WERI-Rb-1 (cell line): ENCODE measurements around the gene NDUFA6.
"Not testable (repeated sequence)": the region's sequence is repeated elsewhere in the genome, so short reads cannot be mapped to it uniquely, and the experiment has no call there.

Experiments used
- DNase-seq: peaks from one replicate; pipeline ENCODE4 v3.0.0-alpha.2; 2020
- H3K27ac ChIP-seq: fragments of 250-450 bp; sonication (Bioruptor Pico); 2 replicates; pipeline ENCODE4 v1.5.1; 2020; ENCODE audit warnings: mild to moderate bottlenecking, moderate library complexity
- H3K27me3 ChIP-seq: fragments of 250-450 bp; sonication (Bioruptor Pico); 2 replicates; pipeline ENCODE4 v1.5.1; 2021; ENCODE audit warnings: mild to moderate bottlenecking, low read depth, moderate library complexity; ENCODE audit not compliant: insufficient read depth, severe bottlenecking
- H3K36me3 ChIP-seq: fragments of 250-450 bp; sonication (Bioruptor Pico); 2 replicates; pipeline ENCODE4 v1.5.1; 2020; ENCODE audit warnings: mild to moderate bottlenecking, moderate library complexity
- H3K4me3 ChIP-seq: 2 replicates; pipeline ENCODE4 v1.5.1; 2011; ENCODE audit warnings: low read depth, mild to moderate bottlenecking, control low read depth, low read length
- H3K9me3 ChIP-seq: fragments of 250-450 bp; sonication (Bioruptor Pico); 2 replicates; pipeline ENCODE4 v1.5.1; 2021; ENCODE audit warnings: mild to moderate bottlenecking, moderate library complexity; ENCODE audit not compliant: severe bottlenecking
- TF ChIP-seq, protein P1 (sequence below): IDR thresholded peaks from 2 replicates; pipeline ENCODE4 v1.5.1; 2011; ENCODE audit warnings: low read depth, mild to moderate bottlenecking, control low read depth, inconsistent platforms, low read length

Gene NDUFA6

DNA sequence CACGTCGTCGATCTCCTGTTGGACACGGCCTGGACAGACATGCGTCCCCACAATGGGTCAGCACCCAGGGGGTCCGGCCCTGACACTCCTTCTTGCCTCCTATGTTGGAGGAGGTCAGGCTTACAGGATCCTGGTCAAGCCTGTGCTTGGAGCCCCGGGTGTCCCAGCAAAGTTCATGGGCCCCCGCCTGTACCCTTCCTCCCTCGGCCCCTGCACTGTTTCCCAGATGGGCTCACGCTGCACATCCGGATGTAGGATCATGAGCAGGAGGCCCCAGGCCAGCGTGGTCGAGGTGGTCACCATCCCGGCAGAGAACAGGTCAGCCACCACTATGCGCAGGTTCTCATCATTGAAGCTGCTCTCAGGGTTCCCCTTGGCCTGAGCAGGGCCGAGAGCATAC, 37.0 kb upstream of the NDUFA6 start:
- no peak for DNase-seq
- no peaks in the 10 kb centered on the region for H3K9me3 ChIP-seq
- H3K4me3 ChIP-seq = no peak overlapping the region
- TF ChIP-seq, protein P1, sequence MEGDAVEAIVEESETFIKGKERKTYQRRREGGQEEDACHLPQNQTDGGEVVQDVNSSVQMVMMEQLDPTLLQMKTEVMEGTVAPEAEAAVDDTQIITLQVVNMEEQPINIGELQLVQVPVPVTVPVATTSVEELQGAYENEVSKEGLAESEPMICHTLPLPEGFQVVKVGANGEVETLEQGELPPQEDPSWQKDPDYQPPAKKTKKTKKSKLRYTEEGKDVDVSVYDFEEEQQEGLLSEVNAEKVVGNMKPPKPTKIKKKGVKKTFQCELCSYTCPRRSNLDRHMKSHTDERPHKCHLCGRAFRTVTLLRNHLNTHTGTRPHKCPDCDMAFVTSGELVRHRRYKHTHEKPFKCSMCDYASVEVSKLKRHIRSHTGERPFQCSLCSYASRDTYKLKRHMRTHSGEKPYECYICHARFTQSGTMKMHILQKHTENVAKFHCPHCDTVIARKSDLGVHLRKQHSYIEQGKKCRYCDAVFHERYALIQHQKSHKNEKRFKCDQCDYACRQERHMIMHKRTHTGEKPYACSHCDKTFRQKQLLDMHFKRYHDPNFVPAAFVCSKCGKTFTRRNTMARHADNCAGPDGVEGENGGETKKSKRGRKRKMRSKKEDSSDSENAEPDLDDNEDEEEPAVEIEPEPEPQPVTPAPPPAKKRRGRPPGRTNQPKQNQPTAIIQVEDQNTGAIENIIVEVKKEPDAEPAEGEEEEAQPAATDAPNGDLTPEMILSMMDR = no peak
- no peaks in the 10 kb centered on the region for H3K27me3 ChIP-seq
- H3K27ac ChIP-seq = no peak overlapping the region
- no peaks in the 10 kb centered on the region for H3K36me3 ChIP-seq

DNA sequence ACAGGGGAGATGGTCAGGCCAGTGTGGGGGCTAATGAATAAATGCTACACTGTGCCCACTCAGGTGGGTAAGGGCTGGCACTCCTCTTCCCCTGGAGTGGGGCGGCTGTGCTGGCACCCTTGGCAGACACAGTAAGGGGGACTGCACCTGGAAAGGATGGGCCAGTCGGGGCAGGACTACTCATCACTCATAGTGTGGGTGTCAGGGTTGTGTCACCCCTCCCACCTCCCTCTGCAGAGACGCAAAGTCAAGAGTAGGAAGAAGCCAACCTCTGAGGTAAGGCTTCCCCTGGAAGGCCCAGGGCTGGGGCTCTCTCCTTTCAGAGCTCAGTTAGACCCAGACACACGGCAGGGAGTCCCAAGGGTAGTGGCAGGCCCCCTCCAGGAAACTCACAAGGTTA, 33.0 kb upstream of the NDUFA6 start:
- not testable (repeated sequence) for DNase-seq, H3K36me3 ChIP-seq, H3K27me3 ChIP-seq, H3K27ac ChIP-seq, H3K9me3 ChIP-seq, H3K4me3 ChIP-seq

- not testable (repeated sequence) for DNase-seq
These were observed 29.9 kb upstream of the NDUFA6 start for GRCh38 chr22:42120231-42121021.

GRCh38 chr22:42116848-42117424, 26.4 kb upstream of the NDUFA6 start:
- Histone ChIP-seq H3K27ac (no peak overlapping the region), H3K4me3 (no peak overlapping the region), H3K27me3 (no peaks in the 10 kb centered on the region), H3K36me3 (no peaks in the 10 kb centered on the region), H3K9me3 (peaks cover 8% of the 10 kb centered on the region)
- peak; percentile 67 for DNase-seq
- TF ChIP-seq, protein P1 = peak; percentile 64

More at GRCh38 chr22:42120231-42121021, 29.9 kb upstream of the NDUFA6 start:
- not testable (repeated sequence) for H3K27ac ChIP-seq, H3K4me3 ChIP-seq, H3K27me3 ChIP-seq, H3K9me3 ChIP-seq, H3K36me3 ChIP-seq

DNA sequence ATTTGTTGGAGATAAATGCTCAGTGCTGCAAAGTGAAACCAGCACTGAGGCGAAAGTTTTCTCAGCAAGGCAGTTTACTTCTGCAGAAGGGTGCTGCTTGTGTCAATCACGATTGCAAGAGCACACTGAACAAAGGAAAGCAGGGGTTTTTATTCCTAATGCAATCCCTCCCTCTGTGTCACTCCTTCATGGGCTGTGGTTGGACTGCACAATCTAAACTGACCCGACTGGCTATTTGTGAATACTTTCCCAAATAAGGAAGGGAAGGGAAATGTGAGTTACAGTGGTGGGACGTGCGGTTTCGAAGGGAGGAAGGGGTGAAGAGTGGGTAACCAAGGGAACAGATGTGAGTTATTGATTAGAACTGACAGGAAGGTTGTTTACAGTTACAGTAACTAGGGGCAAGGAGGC, 24.9 kb upstream of the NDUFA6 start:
- DNase-seq, H3K9me3 ChIP-seq, H3K36me3 ChIP-seq, H3K27me3 ChIP-seq, H3K27ac ChIP-seq, H3K4me3 ChIP-seq: not testable (repeated sequence)

GRCh38 chr22:42114721-42115120, 24.1 kb upstream of the NDUFA6 start:
- peak; percentile 67 for DNase-seq

GRCh38 chr22:42112793-42113192, 22.2 kb upstream of the NDUFA6 start:
- H3K4me3 ChIP-seq, H3K27ac ChIP-seq, H3K9me3 ChIP-seq, H3K27me3 ChIP-seq, H3K36me3 ChIP-seq: not testable (repeated sequence)
- TF ChIP-seq, protein P1 = peak; percentile 49; the same call in 1 of the 2 replicates
- peak; percentile 48 for DNase-seq

More at GRCh38 chr22:42114721-42115120, 24.1 kb upstream of the NDUFA6 start:
- Histone ChIP-seq H3K27ac (no peak overlapping the region), H3K36me3 (no peaks in the 10 kb centered on the region), H3K4me3 (no peak overlapping the region), H3K9me3 (peaks cover 8% of the 10 kb centered on the region), H3K27me3 (no peaks in the 10 kb centered on the region)
- TF ChIP-seq, protein P1 = peak; percentile 57; the same call in 1 of the 2 replicates
